Endothelial cell of umbilical vein (primary cell): ENCODE results near the gene SCTR.

Experiments used
- CTCF ChIP-seq, 2 donors: IDR thresholded peaks; 1 replicate in 1 of 2; 2 replicates in 1 of 2; pipeline ENCODE4 v1.5.1; 2011; ENCODE audit warnings: low read length in 2 of 2, mild to moderate bottlenecking in 2 of 2, moderate library complexity in 2 of 2, control low read depth in 1 of 2, inconsistent platforms in 1 of 2, low read depth in 1 of 2; ENCODE audit not compliant: insufficient read depth in 1 of 2; ENCODE audit errors: extremely low read depth in 1 of 2
- EZH2 ChIP-seq: IDR thresholded peaks from 2 replicates; pipeline ENCODE4 v1.6.1; 2012; ENCODE audit warnings: borderline replicate concordance, low read depth, mild to moderate bottlenecking, moderate library complexity, low read length, inconsistent platforms; ENCODE audit not compliant: severe bottlenecking
- GATA2 ChIP-seq: IDR thresholded peaks from 2 replicates; pipeline ENCODE4 v1.7.0; 2011; ENCODE audit warnings: low read depth, mild to moderate bottlenecking, moderate library complexity, mixed read lengths, low read length; ENCODE audit not compliant: insufficient read length, insufficient read depth
- POLR2A ChIP-seq: IDR thresholded peaks from 2 replicates; pipeline ENCODE4 v1.6.1; 2012; ENCODE audit warnings: low read depth, mild to moderate bottlenecking, control low read depth, low read length
- POLR2AphosphoS5 ChIP-seq: IDR thresholded peaks from 2 replicates; pipeline ENCODE4 v1.6.1; 2012; ENCODE audit warnings: low read depth, mild to moderate bottlenecking, control low read depth, low read length, moderate library complexity; ENCODE audit not compliant: insufficient read depth
- TF ChIP-seq, protein P1 (sequence below): IDR thresholded peaks from 2 replicates; pipeline ENCODE4 v1.6.1; 2011; ENCODE audit not compliant: insufficient read depth, insufficient read length

- TF ChIP-seq CTCF (IDR thresholded peaks at IDR 0.05; ENCODE audit: extremely low read depth in 1 of 2, insufficient read depth in 1 of 2, low read depth in 1 of 2, low read length in 2 of 2) (no peak), POLR2A (no peak), POLR2AphosphoS5 (no peak), EZH2 (no peak), GATA2 (no peak)
- TF ChIP-seq, protein P1, sequence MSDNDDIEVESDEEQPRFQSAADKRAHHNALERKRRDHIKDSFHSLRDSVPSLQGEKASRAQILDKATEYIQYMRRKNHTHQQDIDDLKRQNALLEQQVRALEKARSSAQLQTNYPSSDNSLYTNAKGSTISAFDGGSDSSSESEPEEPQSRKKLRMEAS = no peak
Measured at GRCh38 chr2:119435953-119436297, 88.4 kb downstream of the SCTR start.
